ENCODE data around the gene CHURC1. TPM values are rescaled to one million over a fixed set of nuclear protein-coding genes. Genes with fewer than 3 reads are reported as not detected.
A peak's percentile ranks its signal among the peaks of the same experiment; 100 is the strongest.

CHURC1 gene
- total and polyA plus RNA-seq, 4 donors: 18.8 to 174 (median 34.6) TPM

DNA sequence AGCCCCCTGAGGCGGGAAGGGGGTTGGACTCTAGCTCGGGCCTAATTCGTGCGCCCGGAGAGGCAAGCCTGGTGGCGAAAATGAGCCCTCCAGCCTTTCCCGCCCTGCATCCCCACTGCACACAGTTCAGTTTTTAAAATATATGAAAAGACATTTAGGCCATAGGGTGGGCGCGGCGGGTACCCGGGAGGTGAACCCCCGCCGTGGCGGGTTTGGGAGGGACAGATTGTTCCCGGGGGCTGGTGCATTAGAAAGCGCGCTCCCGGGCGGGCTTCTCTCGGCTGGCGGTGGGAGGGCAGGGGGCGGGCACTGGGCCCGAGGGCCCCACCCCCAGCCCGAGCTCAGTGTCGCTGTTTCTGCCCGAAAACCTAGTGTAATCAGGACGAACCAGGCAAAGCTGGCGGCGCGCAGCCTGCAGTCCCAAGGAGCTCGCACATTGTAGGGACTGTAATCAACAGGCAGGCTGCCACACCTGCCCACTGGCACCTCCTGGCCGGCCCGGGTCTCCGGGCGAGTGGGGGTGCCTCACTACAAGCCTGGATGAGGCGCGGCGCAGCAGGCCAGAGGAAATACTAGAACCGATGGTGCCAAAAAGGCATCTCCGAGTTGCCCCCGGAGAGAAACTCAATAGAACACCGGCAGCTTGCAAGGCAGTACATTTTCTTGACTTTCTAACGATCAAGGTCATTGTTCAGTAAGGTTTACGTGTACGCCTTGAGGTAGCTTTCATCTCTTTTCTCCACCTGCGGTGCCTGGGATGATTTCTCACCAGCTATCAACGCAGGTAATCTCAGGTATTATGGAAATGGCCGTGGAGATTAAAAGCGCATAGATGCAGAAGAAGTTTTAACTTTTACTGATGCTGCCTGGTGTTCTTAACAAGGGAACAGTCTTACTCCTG lies 33.8 kb upstream of the CHURC1 start:
- 3% methylated on average over 49 of the region's 49 CpGs for WGBS
- peak; percentile 89 for DNase-seq (ENCODE audit: low spot score)
- Histone ChIP-seq H3K4me1 (ENCODE audit: control insufficient read depth in 4 of 4, insufficient read depth in 4 of 4, low read length in 3 of 4) (peaks cover 8 to 13% (median 11%) of the 10 kb centered on the region in 4 donors), H3K27ac (ENCODE audit: low read depth in 1 of 2, low read length in 2 of 2) (no peak overlapping the region), H3K9me3 (ENCODE audit: control insufficient read depth in 4 of 4, low read length in 3 of 4) (no peaks in the 10 kb centered on the region), H3K4me3 (ENCODE audit: low read depth in 1 of 3, low read length in 3 of 3) (peak overlapping the region; percentile 45 to 80 (median 70)), H3K36me3 (ENCODE audit: control insufficient read depth in 4 of 4, insufficient read depth in 3 of 4, low read depth in 1 of 4, low read length in 3 of 4) (no peaks in the 10 kb centered on the region), H3K9ac (ENCODE audit: low read depth in 1 of 2, low read length in 2 of 2) (no peak overlapping the region), H3K27me3 (ENCODE audit: control insufficient read depth in 4 of 4, insufficient read depth in 4 of 4, low read length in 3 of 4) (no peaks in the 10 kb centered on the region)
- TF ChIP-seq, protein P1, sequence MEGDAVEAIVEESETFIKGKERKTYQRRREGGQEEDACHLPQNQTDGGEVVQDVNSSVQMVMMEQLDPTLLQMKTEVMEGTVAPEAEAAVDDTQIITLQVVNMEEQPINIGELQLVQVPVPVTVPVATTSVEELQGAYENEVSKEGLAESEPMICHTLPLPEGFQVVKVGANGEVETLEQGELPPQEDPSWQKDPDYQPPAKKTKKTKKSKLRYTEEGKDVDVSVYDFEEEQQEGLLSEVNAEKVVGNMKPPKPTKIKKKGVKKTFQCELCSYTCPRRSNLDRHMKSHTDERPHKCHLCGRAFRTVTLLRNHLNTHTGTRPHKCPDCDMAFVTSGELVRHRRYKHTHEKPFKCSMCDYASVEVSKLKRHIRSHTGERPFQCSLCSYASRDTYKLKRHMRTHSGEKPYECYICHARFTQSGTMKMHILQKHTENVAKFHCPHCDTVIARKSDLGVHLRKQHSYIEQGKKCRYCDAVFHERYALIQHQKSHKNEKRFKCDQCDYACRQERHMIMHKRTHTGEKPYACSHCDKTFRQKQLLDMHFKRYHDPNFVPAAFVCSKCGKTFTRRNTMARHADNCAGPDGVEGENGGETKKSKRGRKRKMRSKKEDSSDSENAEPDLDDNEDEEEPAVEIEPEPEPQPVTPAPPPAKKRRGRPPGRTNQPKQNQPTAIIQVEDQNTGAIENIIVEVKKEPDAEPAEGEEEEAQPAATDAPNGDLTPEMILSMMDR (IDR thresholded peaks at IDR 0.05; ENCODE audit: low read depth, low read length, missing input control): no peak
- TF ChIP-seq HNF4G (IDR thresholded peaks at IDR 0.05): no peak
- no peak for TF ChIP-seq FOXA1 (IDR thresholded peaks at IDR 0.05)
- TF ChIP-seq EGR1 (IDR thresholded peaks at IDR 0.05; ENCODE audit: low read depth in 2 of 2): no peak
- TF ChIP-seq RAD21 (IDR thresholded peaks at IDR 0.05): no peak
- TF ChIP-seq, protein P2, sequence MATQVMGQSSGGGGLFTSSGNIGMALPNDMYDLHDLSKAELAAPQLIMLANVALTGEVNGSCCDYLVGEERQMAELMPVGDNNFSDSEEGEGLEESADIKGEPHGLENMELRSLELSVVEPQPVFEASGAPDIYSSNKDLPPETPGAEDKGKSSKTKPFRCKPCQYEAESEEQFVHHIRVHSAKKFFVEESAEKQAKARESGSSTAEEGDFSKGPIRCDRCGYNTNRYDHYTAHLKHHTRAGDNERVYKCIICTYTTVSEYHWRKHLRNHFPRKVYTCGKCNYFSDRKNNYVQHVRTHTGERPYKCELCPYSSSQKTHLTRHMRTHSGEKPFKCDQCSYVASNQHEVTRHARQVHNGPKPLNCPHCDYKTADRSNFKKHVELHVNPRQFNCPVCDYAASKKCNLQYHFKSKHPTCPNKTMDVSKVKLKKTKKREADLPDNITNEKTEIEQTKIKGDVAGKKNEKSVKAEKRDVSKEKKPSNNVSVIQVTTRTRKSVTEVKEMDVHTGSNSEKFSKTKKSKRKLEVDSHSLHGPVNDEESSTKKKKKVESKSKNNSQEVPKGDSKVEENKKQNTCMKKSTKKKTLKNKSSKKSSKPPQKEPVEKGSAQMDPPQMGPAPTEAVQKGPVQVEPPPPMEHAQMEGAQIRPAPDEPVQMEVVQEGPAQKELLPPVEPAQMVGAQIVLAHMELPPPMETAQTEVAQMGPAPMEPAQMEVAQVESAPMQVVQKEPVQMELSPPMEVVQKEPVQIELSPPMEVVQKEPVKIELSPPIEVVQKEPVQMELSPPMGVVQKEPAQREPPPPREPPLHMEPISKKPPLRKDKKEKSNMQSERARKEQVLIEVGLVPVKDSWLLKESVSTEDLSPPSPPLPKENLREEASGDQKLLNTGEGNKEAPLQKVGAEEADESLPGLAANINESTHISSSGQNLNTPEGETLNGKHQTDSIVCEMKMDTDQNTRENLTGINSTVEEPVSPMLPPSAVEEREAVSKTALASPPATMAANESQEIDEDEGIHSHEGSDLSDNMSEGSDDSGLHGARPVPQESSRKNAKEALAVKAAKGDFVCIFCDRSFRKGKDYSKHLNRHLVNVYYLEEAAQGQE (IDR thresholded peaks at IDR 0.05): no peak
- no peak for TF ChIP-seq ATF3 (IDR thresholded peaks at IDR 0.05)
- no peak for TF ChIP-seq FOXA2 (IDR thresholded peaks at IDR 0.05)
- no peak for TF ChIP-seq JUND (IDR thresholded peaks at IDR 0.05)
- TF ChIP-seq, protein P3, sequence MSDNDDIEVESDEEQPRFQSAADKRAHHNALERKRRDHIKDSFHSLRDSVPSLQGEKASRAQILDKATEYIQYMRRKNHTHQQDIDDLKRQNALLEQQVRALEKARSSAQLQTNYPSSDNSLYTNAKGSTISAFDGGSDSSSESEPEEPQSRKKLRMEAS (IDR thresholded peaks at IDR 0.05): no peak
- no peak for TF ChIP-seq TAF1 (conservative IDR thresholded peaks at IDR 0.05)
- no peak for TF ChIP-seq SP1 (IDR thresholded peaks at IDR 0.05)
- TF ChIP-seq HNF4A (conservative IDR thresholded peaks at IDR 0.05): no peak
- TF ChIP-seq GABPA (IDR thresholded peaks at IDR 0.05 in 1 of 2, conservative IDR thresholded peaks at IDR 0.05 in 1 of 2): no peak
- TF ChIP-seq, protein P4, sequence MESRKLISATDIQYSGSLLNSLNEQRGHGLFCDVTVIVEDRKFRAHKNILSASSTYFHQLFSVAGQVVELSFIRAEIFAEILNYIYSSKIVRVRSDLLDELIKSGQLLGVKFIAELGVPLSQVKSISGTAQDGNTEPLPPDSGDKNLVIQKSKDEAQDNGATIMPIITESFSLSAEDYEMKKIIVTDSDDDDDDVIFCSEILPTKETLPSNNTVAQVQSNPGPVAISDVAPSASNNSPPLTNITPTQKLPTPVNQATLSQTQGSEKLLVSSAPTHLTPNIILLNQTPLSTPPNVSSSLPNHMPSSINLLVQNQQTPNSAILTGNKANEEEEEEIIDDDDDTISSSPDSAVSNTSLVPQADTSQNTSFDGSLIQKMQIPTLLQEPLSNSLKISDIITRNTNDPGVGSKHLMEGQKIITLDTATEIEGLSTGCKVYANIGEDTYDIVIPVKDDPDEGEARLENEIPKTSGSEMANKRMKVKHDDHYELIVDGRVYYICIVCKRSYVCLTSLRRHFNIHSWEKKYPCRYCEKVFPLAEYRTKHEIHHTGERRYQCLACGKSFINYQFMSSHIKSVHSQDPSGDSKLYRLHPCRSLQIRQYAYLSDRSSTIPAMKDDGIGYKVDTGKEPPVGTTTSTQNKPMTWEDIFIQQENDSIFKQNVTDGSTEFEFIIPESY (IDR thresholded peaks at IDR 0.05): no peak
